Measurements from ENCODE around the gene CATSPER1.
"Not testable (repeated sequence)": the region's sequence is repeated elsewhere in the genome, so short reads cannot be mapped to it uniquely, and the experiment has no call there.

GRCh38 chr11:66023186-66023440 is 3.2 kb downstream of the CATSPER1 start:
- TF ChIP-seq CTCF, POLR2A (IDR thresholded peaks at IDR 0.05): not testable (repeated sequence)
